Ovary (tissue), 9 donors: ENCODE measurements around the gene KANK2. TPM values are rescaled to one million over a fixed set of nuclear protein-coding genes. Genes with fewer than 3 reads are reported as not detected.

Experiments
- DNase-seq, 5 donors: peaks; one replicate each; pipeline ENCODE4 v3.0.0-alpha.2; 2019 to 2020
- H3K27ac ChIP-seq, 2 donors: fragments of 200-600 bp; one replicate each; pipeline versions ENCODE4 v1.5.1 to v1.8.0; 2019 to 2022
- H3K27me3 ChIP-seq: fragments of 200-600 bp; one replicate; pipeline ENCODE4 v1.8.0; 2022
- H3K36me3 ChIP-seq: fragments of 200-600 bp; sonication (generic); one replicate; pipeline ENCODE4 v1.5.1; 2019
- H3K4me1 ChIP-seq: one replicate; pipeline ENCODE4 v1.8.1; 2013; ENCODE audit warnings: mild to moderate bottlenecking, moderate library complexity; ENCODE audit not compliant: insufficient read depth
- H3K4me3 ChIP-seq: fragments of 200-600 bp; sonication (generic); one replicate; pipeline ENCODE4 v1.5.1; 2017
- H3K9me3 ChIP-seq, 2 donors: fragments of 200-600 bp in 1 of 2; sonication (generic) in 1 of 2; one replicate each; pipeline versions ENCODE4 v1.5.1 to v1.8.1; 2013 to 2019; ENCODE audit warnings: mild to moderate bottlenecking in 1 of 2, moderate library complexity in 1 of 2
- EP300 ChIP-seq: sonication (generic); formaldehyde crosslinking; IDR thresholded peaks from one replicate; pipeline ENCODE4 v1.6.1; 2017; ENCODE audit warnings: antibody characterized with exemption
- POLR2A ChIP-seq: fragments of 450-650 bp; IDR thresholded peaks from one replicate; pipeline ENCODE4 v1.6.1; 2017; ENCODE audit warnings: antibody characterized with exemption, mild to moderate bottlenecking, moderate library complexity
- WGBS, 3 donors: extraction: QIAGEN DNeasy Blood & Tissue Kit in 1 of 3; methylation state at CpG; one replicate each; pipeline versions ENCODE4 v1.1.5 to v1.1.7; 2013 to 2017; 5-methylcytosine and 5-hydroxymethylcytosine counted together
- intact Hi-C, 4 donors: fragments of 100-400 bp; cut with DNase I; formaldehyde crosslinking; loops; one replicate each; pipeline versions ENCODE4 v1.11.0 to v1.15.1; 2022 to 2023
- polyA plus RNA-seq, 2 donors: library from polyadenylated mRNA; stranded (reverse); fragments of 200-250 nt in 1 of 2; fragments of 350-450 nt in 1 of 2; fragmentation: Illumina TruSeq in 1 of 2; extraction: RNeasy Lipid Tissue Mini Kit (QIAGEN cat#74804) in 1 of 2; gene quantifications; one replicate each; pipeline ENCODE4 v1.2.3, GENCODE V29; 2013 to 2014
- total RNA-seq, 7 donors: library from RNA; depleted of rRNA in 2 of 7; stranded (reverse); fragments of >200 nt in 2 of 7; fragmentation: NEBNext Ultra II Directional in 3 of 7; extraction: Animal tissue kit (Norgen Biotek cat#: 25700) in 3 of 7; gene quantifications; one replicate each; pipeline versions ENCODE4 v1.1.0 to v1.2.4, GENCODE V29; 2016 to 2023
- TF ChIP-seq, protein P1 (sequence below), 3 donors: fragments of 450-650 bp in 2 of 3; fragments of 200-600 bp in 1 of 3; IDR thresholded peaks; one replicate each; pipeline versions ENCODE4 v1.5.1 to v1.8.0; 2016 to 2022; ENCODE audit warnings: antibody characterized with exemption in 3 of 3, mild to moderate bottlenecking in 1 of 3
- donor health status: DM: no; HTN: no; CAD: no; lungs with moderate emphysema.
- donor health status: DM: no; HTN: no; CAD: no.
- donor health status: Bipolar disorder and iron deficiency.
- donor health status: DM: yes; HTN: yes; CAD: no.
- donor health status: DM: no; HTN: no; CAD: no.
- donor health status: DM: yes; HTN: yes; CAD: no.

Gene KANK2
- total and polyA plus RNA-seq, 9 donors, result 238 to 642 (median 433) TPM

DNA sequence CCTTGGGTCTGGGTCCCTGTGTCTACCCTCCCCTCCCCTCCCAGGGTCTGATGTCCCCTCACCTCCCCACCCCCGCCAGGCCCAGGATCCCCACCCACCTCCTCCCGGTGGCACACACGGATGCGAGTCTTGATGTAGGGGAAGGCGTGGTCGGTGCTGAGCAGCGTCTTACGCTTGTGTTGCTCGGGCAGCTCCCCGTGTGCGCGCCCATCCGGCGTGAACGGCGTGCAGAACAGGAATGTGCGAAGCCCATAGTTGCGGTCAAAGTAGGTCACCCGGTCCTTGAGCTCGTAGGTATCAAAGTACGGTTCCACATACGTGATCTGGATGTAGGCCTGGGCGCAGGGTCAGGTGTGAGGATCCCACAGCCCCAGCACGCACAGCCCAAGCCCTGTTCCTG lies 4.4 kb upstream of the KANK2 start:
- Histone ChIP-seq H3K27me3 (no peaks in the 10 kb centered on the region), H3K27ac (peak overlapping the region; percentile 75 to 93), H3K36me3 (no peaks in the 10 kb centered on the region), H3K4me3 (no peak overlapping the region), H3K4me1 (peaks cover 12% of the 10 kb centered on the region), H3K9me3 (no peaks in the 10 kb centered on the region)
- WGBS, 3 donors, result 94 to 95% (median 95%) methylated on average over 24 of the region's 24 CpGs
- peak in 1 of 5 donors; percentile 50 for DNase-seq
- intact Hi-C loops, result loop anchor here in 2 of 4 donors (5.0 to 10.0 kb wide), 2 partner anchors 164 to 167 kb away; no protein-coding TSS in a partner anchor
- TF ChIP-seq, protein P1, sequence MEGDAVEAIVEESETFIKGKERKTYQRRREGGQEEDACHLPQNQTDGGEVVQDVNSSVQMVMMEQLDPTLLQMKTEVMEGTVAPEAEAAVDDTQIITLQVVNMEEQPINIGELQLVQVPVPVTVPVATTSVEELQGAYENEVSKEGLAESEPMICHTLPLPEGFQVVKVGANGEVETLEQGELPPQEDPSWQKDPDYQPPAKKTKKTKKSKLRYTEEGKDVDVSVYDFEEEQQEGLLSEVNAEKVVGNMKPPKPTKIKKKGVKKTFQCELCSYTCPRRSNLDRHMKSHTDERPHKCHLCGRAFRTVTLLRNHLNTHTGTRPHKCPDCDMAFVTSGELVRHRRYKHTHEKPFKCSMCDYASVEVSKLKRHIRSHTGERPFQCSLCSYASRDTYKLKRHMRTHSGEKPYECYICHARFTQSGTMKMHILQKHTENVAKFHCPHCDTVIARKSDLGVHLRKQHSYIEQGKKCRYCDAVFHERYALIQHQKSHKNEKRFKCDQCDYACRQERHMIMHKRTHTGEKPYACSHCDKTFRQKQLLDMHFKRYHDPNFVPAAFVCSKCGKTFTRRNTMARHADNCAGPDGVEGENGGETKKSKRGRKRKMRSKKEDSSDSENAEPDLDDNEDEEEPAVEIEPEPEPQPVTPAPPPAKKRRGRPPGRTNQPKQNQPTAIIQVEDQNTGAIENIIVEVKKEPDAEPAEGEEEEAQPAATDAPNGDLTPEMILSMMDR (IDR thresholded peaks at IDR 0.05), result no peak
- TF ChIP-seq POLR2A (no peak), EP300 (no peak)

DNA sequence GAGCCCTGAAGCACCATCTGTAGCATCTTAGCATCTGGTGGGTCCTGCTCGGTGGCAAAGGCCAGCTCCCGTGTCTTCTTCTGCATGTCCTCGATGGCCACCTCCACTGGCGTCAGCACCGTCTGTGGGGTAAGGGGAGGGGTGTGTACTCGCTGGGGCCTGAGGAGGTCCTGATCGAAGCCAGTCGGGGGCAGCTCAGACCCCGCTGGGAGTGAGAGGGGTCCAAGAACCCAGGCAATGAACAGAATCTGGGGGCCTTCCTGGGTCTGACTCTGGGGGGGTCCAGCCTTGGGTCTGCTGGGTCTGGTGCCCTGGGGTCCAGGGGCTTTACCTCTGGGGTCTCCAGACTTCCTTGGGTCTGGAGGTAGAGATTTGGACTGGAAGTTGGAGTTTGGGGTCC lies 3.6 kb upstream of the KANK2 start:
- Histone ChIP-seq H3K27me3 (no peaks in the 10 kb centered on the region), H3K9me3 (no peaks in the 10 kb centered on the region), H3K27ac (peak overlapping the region in 1 of 2 donors; percentile 55), H3K4me1 (peaks cover 12% of the 10 kb centered on the region), H3K36me3 (no peaks in the 10 kb centered on the region), H3K4me3 (no peak overlapping the region)
- 87 to 88% (median 88%) methylated on average over 9 of the region's 9 CpGs for WGBS, 3 donors
- TF ChIP-seq EP300 (no peak), POLR2A (no peak)
- TF ChIP-seq, protein P1 (IDR thresholded peaks at IDR 0.05), result no peak
- intact Hi-C loops, result loop anchor here in 2 of 4 donors (5.0 to 10.0 kb wide), 2 partner anchors 164 to 166 kb away; no protein-coding TSS in a partner anchor
- no peak for DNase-seq

DNA sequence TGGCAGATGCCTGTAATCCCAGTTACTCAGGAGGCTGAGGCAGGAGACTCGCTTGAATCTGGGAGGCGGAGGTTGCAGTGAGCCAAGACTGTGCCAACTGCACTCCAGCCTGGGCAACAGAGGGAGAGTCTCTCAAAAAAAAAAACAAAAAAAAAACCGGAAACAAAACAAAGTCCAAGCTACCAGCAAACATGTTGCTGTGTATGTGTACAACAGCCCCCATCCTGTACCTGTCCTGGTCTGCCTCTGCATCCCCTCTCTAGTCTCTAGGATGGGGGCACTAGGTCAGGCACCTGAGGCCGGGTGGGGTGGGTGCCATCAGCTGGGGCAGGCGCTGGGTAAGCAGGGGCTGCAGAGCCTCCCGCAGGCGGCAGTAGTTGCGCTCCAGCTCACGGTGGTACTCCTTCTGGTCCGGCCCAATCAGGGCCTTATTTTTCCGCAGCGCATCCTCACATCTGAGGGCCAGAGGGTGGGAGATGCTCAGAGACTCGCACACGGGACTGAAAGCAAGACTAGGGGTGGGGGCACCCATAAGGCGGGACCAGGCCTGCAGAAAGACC lies 2.8 kb upstream of the KANK2 start:
- H3K27ac ChIP-seq, result peak overlapping the region in 1 of 2 donors; percentile 46
- TF ChIP-seq EP300 (no peak), POLR2A (no peak)
- TF ChIP-seq, protein P1 (IDR thresholded peaks at IDR 0.05), result no peak
- intact Hi-C loops, result loop anchor here in 2 of 4 donors (5.0 to 10.0 kb wide), 2 partner anchors 163 to 165 kb away; no protein-coding TSS in a partner anchor
- peaks cover 12% of the 10 kb centered on the region for H3K4me1 ChIP-seq
- no peaks in the 10 kb centered on the region for H3K9me3 ChIP-seq
- no peaks in the 10 kb centered on the region for H3K27me3 ChIP-seq
- H3K4me3 ChIP-seq, result no peak overlapping the region
- DNase-seq, result peak in 1 of 5 donors; percentile 32
- no peaks in the 10 kb centered on the region for H3K36me3 ChIP-seq
- WGBS, 3 donors, result 84 to 86% (median 85%) methylated on average over 15 of the region's 15 CpGs

DNA sequence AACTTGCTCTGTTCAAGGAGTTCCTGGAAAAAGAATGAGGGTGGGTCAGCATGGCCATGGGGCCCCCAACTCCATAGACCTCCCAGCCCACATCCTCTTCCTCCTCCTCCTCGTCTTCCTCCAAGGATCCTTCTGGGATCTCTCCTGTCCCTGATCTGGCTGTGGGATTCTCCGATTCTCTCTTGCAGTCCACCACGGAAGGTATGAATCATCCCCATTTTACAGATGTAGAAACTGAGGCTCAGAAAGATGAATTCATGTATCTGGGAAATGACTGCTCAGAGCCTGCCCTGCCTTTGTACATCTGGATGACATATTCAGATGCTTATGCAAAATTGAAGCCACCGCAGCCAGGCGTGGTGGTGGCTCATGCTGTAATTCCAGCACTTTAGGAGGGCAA lies 2.2 kb upstream of the KANK2 start:
- 70 to 93% (median 91%) methylated on average over 5 of the region's 5 CpGs for WGBS, 3 donors
- intact Hi-C loops, result loop anchor here in 1 of 4 donors (5.0 kb wide), 1 partner anchor 42 kb away; the partner anchor contains the start of gene SPC24
- Histone ChIP-seq H3K27me3 (no peaks in the 10 kb centered on the region), H3K27ac (peak overlapping the region in 1 of 2 donors; percentile 46), H3K9me3 (no peaks in the 10 kb centered on the region), H3K4me1 (peaks cover 10% of the 10 kb centered on the region), H3K36me3 (no peaks in the 10 kb centered on the region), H3K4me3 (no peak overlapping the region)
- TF ChIP-seq EP300, result no peak
- TF ChIP-seq POLR2A, result no peak
- TF ChIP-seq, protein P1 (IDR thresholded peaks at IDR 0.05), result no peak
- no peak for DNase-seq
